HG03558 (cell line): ENCODE data around the gene PYM1.
A peak's percentile ranks its signal among the peaks of the same experiment; 100 is the strongest.

ENCODE experiments used
- ATAC-seq: cut with Tn5 transposase; IDR thresholded peaks from one replicate; pipeline ENCODE4 v1.9.1; 2021; ENCODE audit warnings: moderate number of reproducible peaks; ENCODE audit not compliant: unreplicated experiment; ENCODE audit errors: extremely low read depth

Gene PYM1

DNA sequence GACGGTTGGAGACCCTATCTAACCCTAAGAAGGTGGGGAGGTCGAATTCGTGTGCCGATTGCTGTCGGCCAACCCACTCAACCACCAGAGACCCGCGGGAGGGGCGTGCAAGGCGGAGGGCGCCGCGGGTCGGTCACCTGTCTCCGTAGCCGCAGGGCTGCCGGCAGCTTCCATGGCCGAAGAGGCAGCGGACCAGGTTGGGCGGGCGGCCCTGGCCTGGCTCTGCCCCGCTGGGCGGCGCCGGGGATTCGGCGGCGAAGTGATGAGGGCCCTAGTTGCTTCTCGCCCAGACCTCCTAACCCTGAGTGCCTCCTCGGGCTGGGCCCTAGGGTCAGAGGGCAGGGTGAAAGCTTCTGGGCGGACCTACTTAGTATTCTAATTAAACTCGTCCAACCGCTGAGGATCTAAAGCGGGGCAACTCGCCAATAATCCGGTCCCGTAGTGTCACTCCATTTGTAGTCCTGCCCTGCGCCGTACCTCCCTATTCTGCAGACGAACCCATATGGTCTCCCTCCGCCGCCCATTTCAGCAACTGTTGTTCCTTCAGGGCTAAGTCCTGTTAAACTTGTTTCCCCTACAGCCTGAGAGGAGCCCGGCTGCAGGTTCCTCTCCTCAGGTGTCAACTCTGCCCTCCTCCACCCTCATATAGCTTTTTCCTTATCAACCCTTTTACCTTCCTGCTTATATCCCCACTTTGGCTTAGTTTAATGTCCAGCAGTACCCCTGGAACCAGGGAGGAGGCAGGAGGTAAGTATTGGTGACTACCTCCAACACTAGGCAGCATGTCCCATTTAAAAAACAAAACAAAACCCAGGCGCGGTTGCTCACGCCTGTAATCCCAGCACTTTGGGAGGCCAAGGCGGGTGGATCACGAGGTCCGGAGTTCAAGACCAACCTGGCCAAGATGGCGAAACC lies at the start of gene PYM1:
Gene PYM1, minus strand, starts transcription at position 307 of the 915 bp plus-strand sequence. Its CDS starts 133 bp downstream, at position 174.
- peak; percentile 31 for ATAC-seq

- no peak for ATAC-seq
Measured at GRCh38 chr12:55974308-55974730, 46.6 kb upstream of the PYM1 start.

GRCh38 chr12:55973599-55974307 lies 46.1 kb upstream of the PYM1 start, which contains the start of gene RAB5B:
TSS of gene RAB5B (plus strand) at chr12:55974078. CDS start at chr12:55986961, 12,883 bp downstream.
- peak; percentile 79 for ATAC-seq

DNA sequence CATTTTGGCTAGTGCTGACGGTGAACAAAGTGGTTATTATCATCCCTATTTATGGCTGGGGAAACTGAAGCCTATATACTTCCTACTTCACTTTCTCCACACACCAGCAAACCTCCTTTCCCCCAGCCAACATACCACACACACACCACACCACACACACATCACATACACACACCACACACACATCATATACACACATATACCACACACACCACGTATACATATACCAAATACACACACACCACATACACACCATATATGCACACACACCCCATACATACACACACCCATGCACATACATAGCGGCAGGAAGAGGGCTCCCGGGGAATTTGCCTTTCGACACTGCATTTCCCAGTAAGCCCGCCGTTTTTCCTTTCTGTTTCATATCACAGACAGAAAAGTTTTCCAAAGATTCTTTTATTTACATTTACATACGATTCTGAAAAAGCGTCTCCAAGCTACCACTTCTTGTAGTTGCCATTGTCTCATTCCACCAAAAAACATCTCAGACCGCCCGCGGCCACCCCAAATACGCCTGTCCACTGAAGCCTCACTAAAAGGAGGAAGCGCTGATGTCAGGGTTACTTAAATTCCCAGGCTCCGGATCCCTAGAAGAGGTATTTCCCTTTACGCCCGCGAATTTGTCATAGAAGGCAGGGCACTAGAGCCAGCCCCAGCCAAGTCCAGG lies 45.4 kb upstream of the PYM1 start:
- no peak for ATAC-seq

DNA sequence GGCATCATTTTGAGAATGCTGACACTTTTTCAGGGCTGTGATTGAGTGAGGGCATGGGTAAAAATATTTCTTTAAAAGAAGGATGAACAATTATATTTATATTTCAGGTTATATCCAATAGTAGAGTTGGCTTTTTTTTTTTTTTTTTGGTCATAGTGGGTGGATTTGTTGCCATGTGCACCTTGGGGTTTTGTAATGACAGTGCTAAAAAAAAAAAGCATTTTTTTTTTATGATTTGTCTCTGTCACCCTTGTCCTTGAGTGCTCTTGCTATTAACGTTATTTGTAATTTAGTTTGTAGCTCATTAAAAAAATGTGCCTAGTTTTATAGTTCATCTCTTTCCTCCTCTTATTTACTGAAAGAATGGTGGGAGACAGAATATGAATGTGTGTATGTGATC lies 44.8 kb upstream of the PYM1 start:
- no peak for ATAC-seq

DNA sequence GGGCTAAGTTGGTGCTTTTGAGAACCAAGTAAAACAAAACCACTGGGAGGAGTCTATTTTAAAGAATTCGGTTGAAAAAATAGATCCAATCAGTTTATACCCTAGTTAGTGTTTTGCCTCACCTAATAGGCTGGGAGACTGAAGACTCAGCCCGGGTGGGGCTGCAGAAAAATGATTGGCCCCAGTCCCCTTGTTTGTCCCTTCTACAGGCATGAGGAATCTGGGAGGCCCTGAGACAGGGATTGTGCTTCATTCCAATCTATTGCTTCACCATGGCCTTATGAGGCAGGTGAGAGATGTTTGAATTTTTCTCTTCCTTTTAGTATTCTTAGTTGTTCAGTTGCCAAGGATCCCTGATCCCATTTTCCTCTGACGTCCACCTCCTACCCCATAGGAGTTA lies 44.3 kb upstream of the PYM1 start:
- no peak for ATAC-seq

- ATAC-seq, result no peak
Measured at GRCh38 chr12:55970775-55971174, 43.1 kb upstream of the PYM1 start.

- ATAC-seq, result no peak
Measured at GRCh38 chr12:55969356-55969755, 41.7 kb upstream of the PYM1 start.

- peak; percentile 93 for ATAC-seq
Measured at GRCh38 chr12:55966408-55967281, 39.0 kb upstream of the PYM1 start, which contains the start of gene CDK2. TSS of gene CDK2 (plus strand) at chr12:55966830. CDS start at chr12:55967009, 179 bp downstream.

GRCh38 chr12:55965941-55966407 lies 38.3 kb upstream of the PYM1 start, which contains the start of gene PMEL:
TSS of gene PMEL (minus strand) at chr12:55966042. CDS start at chr12:55966011, 31 bp downstream.
- ATAC-seq, result no peak

DNA sequence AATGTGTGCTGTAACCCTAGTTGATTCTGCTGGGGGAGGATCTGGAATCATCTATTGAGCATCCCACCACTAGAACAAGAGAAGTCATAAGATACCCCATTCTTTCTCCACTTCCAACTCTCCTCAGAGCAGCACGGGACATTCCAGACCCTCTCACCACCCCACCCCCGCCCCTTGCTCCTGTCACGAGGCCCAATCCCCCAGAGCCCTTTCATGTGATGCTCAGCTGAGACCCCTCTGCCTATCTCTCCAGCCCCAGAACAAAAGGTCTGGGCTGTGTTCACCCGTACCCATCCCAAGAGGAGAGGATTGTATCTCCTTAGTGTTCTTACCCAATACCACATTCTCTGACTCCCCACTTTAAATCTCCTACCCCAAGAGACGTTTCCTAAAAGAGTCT lies 37.5 kb upstream of the PYM1 start:
- ATAC-seq, result no peak

- ATAC-seq, result no peak
Measured at GRCh38 chr12:55963760-55964159, 36.1 kb upstream of the PYM1 start.

DNA sequence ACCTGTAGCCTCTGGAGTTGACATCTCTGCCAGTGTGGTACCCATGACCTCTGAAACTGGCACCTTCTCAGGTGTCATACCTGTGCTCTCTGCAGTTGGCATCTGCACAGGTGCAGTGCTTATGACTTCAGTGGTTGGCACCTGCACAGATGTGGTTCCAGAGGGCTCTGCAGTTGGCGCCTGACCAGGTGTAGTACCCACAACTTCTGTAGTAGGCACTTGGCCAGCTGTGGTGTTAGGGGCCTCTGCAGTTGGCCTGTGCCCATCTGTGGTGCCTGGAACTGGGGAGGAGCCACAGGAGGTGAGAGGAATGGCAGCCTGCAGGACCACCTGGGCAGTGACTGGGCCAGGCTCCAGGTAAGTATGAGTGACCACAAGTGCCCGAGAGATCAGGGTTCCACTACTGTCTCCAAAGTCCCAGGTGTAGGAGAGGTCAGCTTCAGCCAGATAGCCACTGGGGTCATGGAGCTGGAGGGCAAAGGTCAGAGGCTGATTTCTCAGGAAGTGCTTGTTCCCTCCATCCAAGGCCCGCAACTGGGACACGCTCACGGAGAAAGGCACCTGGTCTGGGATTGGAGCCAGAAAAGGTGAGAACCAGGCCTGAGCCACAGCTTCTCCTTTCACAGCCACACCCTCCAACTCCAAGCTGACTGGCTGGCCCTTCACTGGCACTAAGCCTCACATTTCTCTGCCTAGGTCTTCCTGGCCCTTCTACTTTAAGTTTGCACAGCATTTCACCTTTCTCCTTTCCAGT lies 29.6 kb upstream of the PYM1 start:
- no peak for ATAC-seq

DNA sequence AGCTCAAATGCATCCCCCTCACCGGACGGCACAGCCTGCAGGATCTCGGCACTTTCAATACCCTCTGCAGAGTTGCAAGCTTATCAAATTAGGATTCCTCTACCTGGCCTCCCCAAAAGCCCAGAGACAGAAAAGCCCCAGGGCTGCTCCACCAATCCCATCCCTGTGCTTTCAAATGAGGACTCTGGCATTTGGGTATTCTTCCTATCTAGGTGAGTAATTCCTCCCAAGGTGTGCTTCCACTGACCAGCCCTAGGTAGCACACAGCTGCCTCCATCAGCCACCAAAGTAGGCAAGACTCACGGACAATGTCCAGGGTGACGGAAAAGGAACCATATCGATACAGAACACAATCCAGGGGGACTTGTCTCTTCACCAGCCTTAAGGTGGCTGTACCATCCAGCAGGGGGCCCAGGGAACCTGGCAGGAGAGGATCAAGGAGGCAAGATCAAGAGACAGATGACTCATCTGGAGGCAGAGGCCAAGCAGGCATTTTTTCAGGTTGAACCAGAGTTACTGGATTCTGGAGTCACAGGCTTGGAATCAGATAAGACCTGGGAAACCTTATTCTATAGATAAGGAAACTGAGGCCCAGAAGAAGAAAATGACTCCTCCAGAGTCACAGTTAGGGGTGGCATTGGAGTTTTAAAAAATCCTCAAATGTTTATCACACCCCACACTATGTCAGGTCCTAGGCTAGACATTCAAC lies 28.3 kb upstream of the PYM1 start:
- ATAC-seq, result no peak

GRCh38 chr12:55955344-55955743 lies 27.6 kb upstream of the PYM1 start:
- no peak for ATAC-seq

DNA sequence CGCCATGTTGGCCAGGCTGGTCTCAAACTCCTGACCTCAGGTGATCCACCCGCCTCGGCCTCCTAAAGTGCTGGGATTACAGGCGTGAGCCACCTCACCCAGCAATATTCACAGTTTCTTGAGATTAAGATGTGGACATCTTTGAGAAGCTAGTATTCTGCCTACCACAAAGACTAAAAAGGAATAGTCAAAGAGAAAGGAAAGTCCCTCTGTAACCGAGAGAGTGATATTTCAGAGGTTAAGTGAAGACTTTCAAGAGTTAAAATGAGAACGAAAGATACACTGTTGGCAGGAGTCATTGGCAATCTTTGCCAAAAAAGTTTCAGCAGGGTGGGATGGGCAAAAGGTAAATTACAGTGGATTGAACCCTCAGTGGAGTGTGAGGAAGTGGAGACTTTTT lies 18.9 kb upstream of the PYM1 start:
- no peak for ATAC-seq

GRCh38 chr12:55942577-55943136 lies 15.0 kb upstream of the PYM1 start:
- no peak for ATAC-seq

- no peak for ATAC-seq
Measured at GRCh38 chr12:55942055-55942454, 14.4 kb upstream of the PYM1 start.
